OCI-LY1 (cell line): Measurements from ENCODE around the gene COL18A1.
A peak's percentile ranks its signal among the peaks of the same experiment; 100 is the strongest.

Source experiments
- H2AFZ ChIP-seq: fragments of 200-600 bp; sonication (generic), shearing (Covaris generic); 2 replicates; pipeline ENCODE4 v1.6.0; 2014; ENCODE audit warnings: antibody characterized with exemption, mild to moderate bottlenecking, low read length
- H3F3A ChIP-seq: fragments of 200-600 bp; sonication (generic), shearing (Covaris generic); 2 replicates; pipeline ENCODE4 v1.6.0; 2014; ENCODE audit warnings: mild to moderate bottlenecking, antibody characterized with exemption, low read length, moderate library complexity; ENCODE audit not compliant: insufficient read depth
- H3K27ac ChIP-seq: fragments of 200-600 bp; sonication (generic); 2 replicates; pipeline ENCODE4 v1.5.1; 2014; ENCODE audit warnings: low read length, mixed run types, mild to moderate bottlenecking, low read depth; ENCODE audit not compliant: poor library complexity, severe bottlenecking
- H3K27me3 ChIP-seq: fragments of 200-600 bp; sonication (generic); 2 replicates; pipeline ENCODE4 v1.6.0; 2014; ENCODE audit warnings: antibody characterized with exemption, mild to moderate bottlenecking, low read length, moderate library complexity; ENCODE audit not compliant: insufficient read depth
- H3K36me3 ChIP-seq: fragments of 200-600 bp; sonication (generic); 2 replicates; pipeline ENCODE4 v1.6.1; 2014; ENCODE audit warnings: mild to moderate bottlenecking, antibody characterized with exemption, low read length, moderate library complexity, mixed read lengths; ENCODE audit not compliant: insufficient read depth
- H3K4me1 ChIP-seq: fragments of 200-600 bp; sonication (generic); 2 replicates; pipeline ENCODE4 v1.5.1; 2014; ENCODE audit warnings: mild to moderate bottlenecking, low read length, moderate library complexity; ENCODE audit not compliant: insufficient read depth, severe bottlenecking
- H3K4me2 ChIP-seq: fragments of 200-600 bp; sonication (generic), shearing (Covaris generic); 2 replicates; pipeline ENCODE4 v1.6.1; 2014; ENCODE audit warnings: low read length
- H3K4me3 ChIP-seq: fragments of 200-600 bp; sonication (generic); 2 replicates; pipeline ENCODE4 v1.5.1; 2014; ENCODE audit warnings: low read length, low read depth, mild to moderate bottlenecking, mixed read lengths; ENCODE audit not compliant: poor library complexity, severe bottlenecking
- H3K79me2 ChIP-seq: fragments of 200-600 bp; shearing (Covaris generic); 2 replicates; pipeline ENCODE4 v1.6.1; 2016; ENCODE audit warnings: mixed run types, low read length, mixed read lengths; ENCODE audit not compliant: insufficient read depth
- H3K9ac ChIP-seq: fragments of 200-600 bp; sonication (generic), shearing (Covaris generic); 2 replicates; pipeline ENCODE4 v1.6.1; 2014; ENCODE audit warnings: mild to moderate bottlenecking, low read length, mixed read lengths
- H3K9me2 ChIP-seq: fragments of 200-600 bp; sonication (generic), shearing (Covaris generic); 2 replicates; pipeline ENCODE4 v1.6.1; 2014; ENCODE audit warnings: low read depth, mild to moderate bottlenecking, low read length, mixed read lengths
- H3K9me3 ChIP-seq: fragments of 200-600 bp; shearing (Covaris generic); 2 replicates; pipeline ENCODE4 v1.6.1; 2014; ENCODE audit warnings: low read length, mixed read lengths
- H4K20me1 ChIP-seq: fragments of 200-600 bp; sonication (generic), shearing (Covaris generic); 2 replicates; pipeline ENCODE4 v1.6.0; 2016; ENCODE audit warnings: mild to moderate bottlenecking, low read length; ENCODE audit not compliant: insufficient read depth
- EZH2 ChIP-seq: fragments of 200-600 bp; sonication (generic), shearing (Covaris generic); IDR thresholded peaks from 2 replicates; pipeline ENCODE4 v1.8.0; 2017; ENCODE audit warnings: borderline replicate concordance, mixed run types, mild to moderate bottlenecking, antibody characterized with exemption, low read length, moderate library complexity, mixed read lengths
- TF ChIP-seq, protein P1 (sequence below): fragments of 200-600 bp; sonication (generic), shearing (Covaris generic); IDR thresholded peaks from 2 replicates; pipeline ENCODE4 v1.5.1; 2017; ENCODE audit warnings: mild to moderate bottlenecking, antibody characterized with exemption, low read length, moderate library complexity, mixed read lengths

COL18A1 gene

DNA sequence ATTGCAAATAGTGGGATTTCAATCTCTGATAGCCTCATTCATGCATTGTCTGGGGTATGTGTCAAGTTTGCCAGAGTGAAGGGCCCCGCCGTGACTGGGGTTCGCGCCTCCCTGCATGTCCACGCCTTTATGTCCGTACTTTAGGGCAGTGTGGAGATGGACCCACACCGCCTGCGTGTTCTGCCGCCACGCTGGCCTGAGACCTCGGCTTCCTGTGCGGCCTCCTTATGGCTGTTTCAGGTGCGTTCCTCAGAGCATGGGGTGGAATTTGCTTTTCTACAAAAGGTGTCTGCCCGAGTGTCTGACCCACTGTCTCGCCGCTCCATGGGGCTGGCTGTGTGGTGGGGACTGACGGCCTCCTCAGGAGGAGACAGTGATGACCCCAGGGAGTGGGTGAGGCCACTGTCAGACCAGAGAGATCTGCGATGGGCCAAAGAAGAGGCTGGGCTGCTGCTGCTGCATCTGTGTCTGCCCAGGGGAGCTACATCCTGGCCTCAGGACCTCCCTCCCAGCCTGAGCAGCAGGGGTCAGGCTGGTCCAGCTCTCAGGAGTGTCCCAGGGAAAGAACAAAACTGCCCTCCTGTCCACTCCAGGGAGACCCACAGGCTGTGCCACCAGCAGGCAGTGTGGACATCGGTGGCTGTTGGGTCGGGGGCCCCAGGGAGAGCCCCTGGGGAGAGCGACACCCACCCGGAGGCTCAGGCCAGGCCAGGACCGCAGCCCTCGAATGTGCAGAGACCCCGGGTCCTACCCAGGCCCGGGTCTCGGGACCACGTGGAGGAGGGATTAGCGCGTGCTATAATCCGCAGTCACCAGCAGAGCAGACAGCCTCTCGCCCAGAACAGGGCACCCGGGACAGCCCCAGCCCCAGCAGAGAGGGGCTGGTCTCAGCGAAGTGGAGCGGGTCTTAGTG is 147.1 kb downstream of the COL18A1 start:
- Histone ChIP-seq H3K9me3 (no peaks in the 10 kb centered on the region), H3K27ac (no peak overlapping the region), H3K4me3 (no peak overlapping the region), H4K20me1 (no peaks in the 10 kb centered on the region), H3K27me3 (no peaks in the 10 kb centered on the region), H3K79me2 (no peaks in the 10 kb centered on the region), H3K4me1 (peaks cover 4% of the 10 kb centered on the region), H3K9me2 (no peaks in the 10 kb centered on the region), H2AFZ (no peak overlapping the region), H3F3A (no peaks in the 10 kb centered on the region), H3K4me2 (no peak overlapping the region), H3K9ac (no peak overlapping the region), H3K36me3 (no peaks in the 10 kb centered on the region)
- TF ChIP-seq, protein P1, sequence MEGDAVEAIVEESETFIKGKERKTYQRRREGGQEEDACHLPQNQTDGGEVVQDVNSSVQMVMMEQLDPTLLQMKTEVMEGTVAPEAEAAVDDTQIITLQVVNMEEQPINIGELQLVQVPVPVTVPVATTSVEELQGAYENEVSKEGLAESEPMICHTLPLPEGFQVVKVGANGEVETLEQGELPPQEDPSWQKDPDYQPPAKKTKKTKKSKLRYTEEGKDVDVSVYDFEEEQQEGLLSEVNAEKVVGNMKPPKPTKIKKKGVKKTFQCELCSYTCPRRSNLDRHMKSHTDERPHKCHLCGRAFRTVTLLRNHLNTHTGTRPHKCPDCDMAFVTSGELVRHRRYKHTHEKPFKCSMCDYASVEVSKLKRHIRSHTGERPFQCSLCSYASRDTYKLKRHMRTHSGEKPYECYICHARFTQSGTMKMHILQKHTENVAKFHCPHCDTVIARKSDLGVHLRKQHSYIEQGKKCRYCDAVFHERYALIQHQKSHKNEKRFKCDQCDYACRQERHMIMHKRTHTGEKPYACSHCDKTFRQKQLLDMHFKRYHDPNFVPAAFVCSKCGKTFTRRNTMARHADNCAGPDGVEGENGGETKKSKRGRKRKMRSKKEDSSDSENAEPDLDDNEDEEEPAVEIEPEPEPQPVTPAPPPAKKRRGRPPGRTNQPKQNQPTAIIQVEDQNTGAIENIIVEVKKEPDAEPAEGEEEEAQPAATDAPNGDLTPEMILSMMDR: no peak

DNA sequence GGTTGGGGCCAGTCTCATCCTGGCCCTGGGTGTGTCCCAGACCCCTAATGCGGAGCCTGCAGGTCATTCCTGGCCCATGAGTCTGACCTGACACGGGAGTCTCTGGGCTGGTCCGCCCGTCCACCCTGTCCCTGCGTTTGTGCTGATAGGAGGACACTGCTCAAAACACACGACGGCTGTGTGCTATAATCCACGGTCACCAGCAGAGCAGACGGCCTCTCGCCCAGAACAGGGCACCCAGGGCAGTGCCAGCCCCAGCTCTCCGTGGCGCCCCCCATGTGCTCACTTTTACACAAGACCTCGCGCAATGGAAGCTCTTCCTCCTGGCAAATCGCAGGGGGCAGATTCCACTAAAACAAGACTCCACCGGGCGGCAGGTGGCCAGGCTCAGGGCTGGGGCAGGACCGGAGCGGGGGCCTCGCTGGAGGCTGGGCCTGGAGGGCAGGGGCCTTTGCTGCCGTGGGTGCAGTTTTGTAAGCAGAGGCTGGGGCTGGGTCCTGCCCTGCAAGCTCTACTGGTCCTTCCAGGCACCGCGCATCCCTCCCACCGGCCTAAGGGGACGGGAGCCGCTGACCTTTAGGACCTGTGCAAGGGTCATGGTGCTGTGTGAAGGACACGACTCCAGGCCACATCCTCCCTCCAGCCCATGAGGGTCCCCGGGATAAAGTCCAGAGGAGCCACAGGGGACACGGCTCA is 147.9 kb downstream of the COL18A1 start:
- Histone ChIP-seq H3K27me3 (no peaks in the 10 kb centered on the region), H3K79me2 (no peaks in the 10 kb centered on the region), H4K20me1 (no peaks in the 10 kb centered on the region), H3K4me3 (no peak overlapping the region), H3K36me3 (no peaks in the 10 kb centered on the region), H3K27ac (no peak overlapping the region), H3K4me1 (peaks cover 4% of the 10 kb centered on the region), H3F3A (no peaks in the 10 kb centered on the region), H3K9me3 (no peaks in the 10 kb centered on the region), H3K9ac (no peak overlapping the region), H3K9me2 (no peaks in the 10 kb centered on the region), H2AFZ (no peak overlapping the region), H3K4me2 (no peak overlapping the region)
- TF ChIP-seq EZH2: no peak
- TF ChIP-seq, protein P1: no peak

DNA sequence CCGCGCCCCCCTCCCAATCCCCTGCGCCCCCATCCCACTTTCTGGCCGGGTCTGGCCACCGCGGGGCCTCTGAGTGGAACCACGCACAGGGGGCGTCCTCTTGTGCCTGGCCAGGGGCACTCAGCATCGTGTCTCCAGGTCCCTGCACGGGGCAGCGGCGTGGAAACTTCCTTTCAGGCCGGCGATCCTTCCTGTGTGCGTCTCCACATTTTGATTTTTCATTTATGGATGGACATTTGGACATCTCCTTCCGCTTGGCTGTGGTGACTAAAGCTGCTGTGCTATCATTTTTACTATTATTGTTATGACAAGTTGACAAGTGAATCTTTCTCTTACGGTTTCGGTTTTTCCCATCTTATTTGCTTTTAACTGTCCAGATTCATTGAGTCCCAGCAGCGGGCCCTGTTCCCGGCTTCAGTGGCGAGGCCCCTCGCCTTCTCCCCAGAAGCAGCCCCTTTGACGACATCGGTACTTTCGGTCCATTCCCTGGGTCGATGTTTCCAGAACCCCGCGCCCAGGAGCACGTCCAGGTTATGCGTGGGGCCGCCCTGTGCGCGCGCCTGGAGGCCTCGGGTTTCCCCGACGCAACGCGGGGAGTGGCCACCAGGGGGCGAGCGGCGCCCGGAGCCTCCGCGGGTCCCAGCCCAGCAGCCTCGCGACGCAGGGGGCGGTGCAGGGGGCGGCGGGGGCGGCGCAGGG is 149.7 kb downstream of the COL18A1 start:
- Histone ChIP-seq H3K79me2 (no peaks in the 10 kb centered on the region), H4K20me1 (no peaks in the 10 kb centered on the region), H3K4me3 (peak overlapping the region; percentile 56), H3K27ac (no peak overlapping the region), H3K9ac (peak overlapping the region; percentile 46; the same call in 1 of the 2 replicates), H3F3A (no peaks in the 10 kb centered on the region), H3K4me1 (peaks cover 4% of the 10 kb centered on the region), H2AFZ (no peak overlapping the region), H3K36me3 (no peaks in the 10 kb centered on the region), H3K4me2 (peak overlapping the region; percentile 63), H3K9me2 (no peaks in the 10 kb centered on the region), H3K27me3 (no peaks in the 10 kb centered on the region), H3K9me3 (no peaks in the 10 kb centered on the region)
- TF ChIP-seq, protein P1: peak; percentile 52
- TF ChIP-seq EZH2: no peak
